C1 segment of cervical spinal cord (tissue), 14 donors: Measurements from ENCODE around the gene ZSWIM1.
"Not testable (repeated sequence)": the region's sequence is repeated elsewhere in the genome, so short reads cannot be mapped to it uniquely, and the experiment has no call there.

Source experiments
- DNase-seq, 14 donors: peaks; one replicate each; lab custom pipeline; 2025; lab: John Stamatoyannopoulos, UW

The ZSWIM1 gene

DNA sequence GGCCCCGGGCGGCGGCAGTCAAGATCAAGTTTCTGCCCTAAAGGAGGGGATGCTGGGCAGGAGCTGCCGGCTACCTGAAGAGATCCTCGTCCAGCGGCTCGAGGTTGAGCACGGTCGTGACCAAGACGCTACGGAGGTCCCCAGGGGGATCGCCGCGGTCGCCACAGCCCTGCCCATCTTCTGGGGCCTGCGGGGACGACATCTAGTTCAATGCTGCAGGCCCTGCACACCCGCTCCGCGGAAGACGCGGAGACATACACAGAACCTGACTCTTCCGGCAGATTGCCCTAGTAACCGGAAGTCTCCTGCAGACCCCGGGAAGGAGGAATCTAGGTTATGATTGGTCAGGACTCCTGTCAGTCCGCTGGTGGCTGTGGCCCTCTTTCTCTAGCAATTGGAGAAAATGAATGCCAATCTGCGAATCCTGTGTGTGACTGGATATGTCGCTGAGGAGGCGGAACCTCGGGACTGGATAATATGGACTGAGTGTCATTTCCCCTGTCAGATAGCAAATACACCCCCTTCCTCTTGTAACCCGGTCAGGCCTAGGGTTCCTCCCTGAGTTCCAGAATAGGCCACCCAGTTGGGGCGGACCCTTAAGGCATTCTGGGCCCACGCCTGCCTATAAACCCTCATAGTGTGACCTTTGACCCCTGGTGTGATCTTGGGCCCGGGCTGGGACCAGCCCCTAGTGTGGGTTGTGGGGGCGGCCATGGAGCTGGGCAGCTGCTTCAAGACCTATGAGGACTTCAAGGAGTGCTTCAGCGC lies 23.7 kb upstream of the ZSWIM1 start, which contains the start of the genes ACOT8 and ZSWIM3:
Gene ACOT8, minus strand, starts transcription at position 279 of the 768 bp plus-strand sequence. Its CDS starts 77 bp downstream, at position 202.
Gene ZSWIM3, plus strand, starts transcription at position 501 of the 768 bp plus-strand sequence. Its CDS starts 212 bp downstream, at position 713.
- DNase-seq: peak; percentile 17 to 99 (median 91)

GRCh38 chr20:45857882-45858216 lies 23.2 kb upstream of the ZSWIM1 start:
- peak in 1 of 14 donors; percentile 31 for DNase-seq

DNA sequence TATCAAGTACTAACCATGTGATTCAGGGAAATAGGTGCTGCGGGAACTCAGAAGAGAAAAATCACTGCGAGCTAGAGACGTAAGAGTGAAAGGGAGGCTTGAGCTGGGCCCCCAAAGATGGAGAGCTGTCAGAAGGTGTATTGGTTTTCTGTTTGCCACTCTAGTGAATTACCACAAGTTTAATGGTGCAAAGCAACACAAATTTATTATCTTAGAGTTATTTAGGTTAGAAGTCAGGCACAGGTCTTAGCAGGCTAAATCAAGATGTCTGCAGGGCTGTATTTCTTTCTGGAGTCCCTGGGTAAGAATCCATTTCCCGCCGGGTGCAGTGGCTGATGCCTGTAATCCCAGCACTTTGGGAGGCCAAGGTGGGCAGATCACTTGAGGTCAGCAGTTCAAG lies 21.1 kb upstream of the ZSWIM1 start:
- DNase-seq: no peak

- no peak for DNase-seq
Observed at GRCh38 chr20:45860560-45861220, 20.3 kb upstream of the ZSWIM1 start.

DNA sequence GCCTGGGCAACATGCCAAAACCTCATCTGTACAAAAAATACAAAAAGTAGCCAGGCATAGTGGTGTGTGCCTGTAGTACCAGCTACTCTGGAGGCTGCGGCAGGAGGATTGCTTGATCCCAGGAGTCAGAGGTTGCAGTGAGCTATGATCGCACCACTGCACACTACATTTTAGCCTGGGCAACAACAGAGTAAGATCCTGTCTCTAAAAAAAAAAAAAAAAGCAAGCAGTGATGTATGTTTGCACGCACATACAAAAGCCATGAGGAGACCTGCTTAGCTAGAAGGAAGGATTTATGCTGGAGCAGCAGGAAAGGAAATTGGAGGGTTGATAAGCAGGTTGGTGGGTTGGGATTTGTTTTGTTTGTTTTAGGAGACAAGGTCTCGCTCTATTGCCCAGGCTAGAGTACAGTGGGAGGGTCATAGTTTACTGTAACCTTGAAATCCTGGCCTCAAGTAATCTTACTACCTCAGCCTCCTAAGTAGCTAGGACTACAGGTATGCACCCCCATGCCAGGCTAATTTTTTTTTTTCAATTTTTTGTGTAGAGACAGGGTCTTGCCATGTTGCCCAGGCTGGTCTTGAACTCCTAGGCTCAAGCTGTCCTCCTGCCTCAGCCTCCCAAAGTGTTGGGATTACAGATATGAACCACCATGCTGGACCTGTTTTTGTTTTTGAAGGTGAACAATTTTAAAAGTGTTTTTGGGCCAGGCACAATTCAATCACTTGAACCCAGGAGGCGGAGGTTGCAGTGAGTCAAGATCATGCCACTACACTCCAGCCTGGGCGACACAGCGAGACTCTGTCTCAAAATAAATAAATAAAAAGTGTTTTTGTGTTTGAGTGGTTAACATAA lies 19.6 kb upstream of the ZSWIM1 start:
- DNase-seq: no peak

DNA sequence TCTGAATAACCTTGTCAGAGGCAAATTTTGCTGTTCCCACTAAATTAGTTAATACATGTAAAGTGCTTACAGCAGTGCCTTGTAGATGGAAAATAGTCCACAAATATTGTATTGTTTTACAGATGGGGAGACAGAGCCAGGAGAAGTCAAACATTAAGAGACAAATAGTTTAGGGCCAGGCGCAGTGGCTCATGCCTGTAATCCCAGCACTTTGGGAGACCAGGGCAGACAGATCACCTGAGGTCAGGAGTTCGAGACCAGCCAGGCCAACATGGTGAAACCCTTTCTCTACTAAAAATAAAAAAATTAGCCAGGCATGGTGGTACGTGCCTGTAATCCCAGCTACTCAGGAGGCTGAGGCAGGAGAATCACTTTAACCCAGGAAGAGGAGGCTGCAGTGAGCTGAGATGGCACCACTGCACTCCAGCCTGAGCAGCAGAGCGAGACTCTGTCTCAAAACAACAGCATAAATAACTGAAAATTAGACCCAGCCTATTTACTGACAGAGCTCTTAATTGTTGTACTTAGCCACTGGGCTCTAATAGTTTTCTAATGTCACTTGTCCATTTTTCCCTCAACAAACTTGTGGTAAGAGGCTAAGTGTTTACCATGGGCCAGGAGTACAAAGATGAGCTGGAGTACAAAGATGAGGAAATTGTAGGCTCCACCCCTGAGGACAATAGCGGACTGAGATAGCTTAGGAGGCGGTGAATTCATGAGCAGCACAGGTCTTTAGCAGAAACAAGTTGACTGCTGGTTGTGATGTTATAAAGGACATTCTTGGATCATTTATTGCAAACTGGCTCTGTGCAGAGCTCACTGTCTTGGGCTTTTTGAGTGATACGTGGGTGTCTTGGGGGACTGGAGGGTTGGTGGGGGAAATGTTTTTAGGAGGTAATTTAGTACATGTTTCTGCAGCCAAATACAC lies 17.2 kb upstream of the ZSWIM1 start:
- no peak for DNase-seq

DNA sequence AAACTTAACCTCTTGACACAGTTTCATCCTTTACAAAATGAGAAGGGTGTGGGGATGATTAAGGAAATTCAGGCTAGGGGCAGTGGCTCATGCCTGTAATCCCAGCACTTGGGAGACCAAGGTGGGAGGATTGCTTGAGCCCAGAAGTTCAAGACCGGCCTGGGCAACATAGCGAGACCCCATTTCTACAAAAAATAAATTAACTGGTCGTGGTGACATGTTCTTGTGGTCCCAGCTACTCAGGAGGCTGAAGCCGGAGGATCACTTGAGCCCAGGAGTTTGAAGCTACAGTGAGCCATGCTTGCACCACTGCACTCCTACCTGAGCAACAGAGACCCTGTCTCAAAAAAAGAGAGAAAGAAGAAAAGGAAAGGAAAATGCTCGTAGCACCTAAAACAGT lies 14.6 kb upstream of the ZSWIM1 start:
- no peak for DNase-seq

DNA sequence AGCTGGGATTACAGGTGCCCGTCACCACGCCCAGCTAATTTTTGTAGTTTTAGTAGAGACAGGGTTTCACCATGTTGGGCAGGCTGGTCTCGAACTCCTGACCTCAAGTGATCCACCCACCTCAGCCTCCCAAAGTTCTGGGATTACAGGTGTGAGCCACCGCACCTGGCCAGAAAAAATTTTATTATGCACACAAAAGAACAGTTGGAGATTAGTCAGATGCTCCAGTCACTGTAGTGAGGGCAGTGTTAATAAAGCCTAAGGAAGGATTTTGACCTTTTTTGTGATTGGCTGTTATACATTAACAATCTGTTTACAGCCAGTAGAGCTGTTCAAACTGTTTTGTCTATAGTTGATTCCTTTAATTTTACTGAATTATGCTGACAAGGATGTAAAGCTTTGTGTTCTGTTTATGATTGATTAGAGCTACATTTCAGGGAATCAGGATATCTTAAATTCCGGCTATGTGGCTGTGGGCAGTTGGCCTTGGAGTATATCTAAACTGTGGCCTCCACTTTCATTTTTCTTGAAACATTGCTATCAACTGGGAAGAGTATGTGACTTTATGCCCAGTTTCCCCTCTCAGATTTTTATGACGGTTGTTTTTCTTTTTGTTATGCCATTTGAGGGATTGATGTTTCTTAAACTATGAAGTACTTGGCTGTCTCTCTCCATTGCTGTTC lies 13.8 kb upstream of the ZSWIM1 start:
- no peak for DNase-seq

DNA sequence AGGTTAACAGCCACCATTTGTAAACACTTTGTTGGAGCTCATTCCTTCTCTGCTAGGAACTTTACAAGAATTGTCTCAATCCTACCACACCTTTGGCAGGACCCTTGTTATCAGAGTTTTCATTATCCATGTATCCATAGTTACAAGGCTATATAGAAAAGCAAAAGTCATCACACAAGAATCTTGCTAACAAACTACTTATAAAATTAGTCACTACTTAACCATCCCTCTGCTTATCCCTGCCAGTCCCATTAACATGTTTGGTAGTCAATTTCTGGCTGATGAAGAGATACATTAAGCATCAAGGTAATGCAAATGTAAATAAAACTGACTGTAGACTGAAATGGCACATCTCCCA lies 13.2 kb upstream of the ZSWIM1 start:
- DNase-seq: no peak

DNA sequence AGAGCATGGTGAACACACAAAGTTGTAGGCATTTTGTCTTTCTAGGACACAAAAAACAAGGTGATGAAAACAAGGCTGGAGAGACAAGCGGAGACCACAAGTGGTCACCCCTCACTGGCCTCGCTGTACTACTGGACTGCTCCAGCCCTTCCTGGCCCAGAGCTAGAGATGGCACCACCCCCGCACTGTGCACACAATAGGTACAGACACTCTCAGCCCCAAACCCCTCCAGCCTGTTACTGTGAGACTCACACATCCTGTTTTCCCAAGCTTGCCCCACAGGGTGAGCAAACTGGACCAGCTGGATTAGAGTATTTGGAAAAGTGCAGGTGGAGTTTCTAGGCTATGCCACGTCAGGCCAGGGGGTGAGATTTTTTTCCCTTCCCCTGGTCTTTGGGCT lies 8.4 kb upstream of the ZSWIM1 start:
- DNase-seq: no peak

- DNase-seq: no peak
Observed at GRCh38 chr20:45873409-45874103, 7.5 kb upstream of the ZSWIM1 start.

DNA sequence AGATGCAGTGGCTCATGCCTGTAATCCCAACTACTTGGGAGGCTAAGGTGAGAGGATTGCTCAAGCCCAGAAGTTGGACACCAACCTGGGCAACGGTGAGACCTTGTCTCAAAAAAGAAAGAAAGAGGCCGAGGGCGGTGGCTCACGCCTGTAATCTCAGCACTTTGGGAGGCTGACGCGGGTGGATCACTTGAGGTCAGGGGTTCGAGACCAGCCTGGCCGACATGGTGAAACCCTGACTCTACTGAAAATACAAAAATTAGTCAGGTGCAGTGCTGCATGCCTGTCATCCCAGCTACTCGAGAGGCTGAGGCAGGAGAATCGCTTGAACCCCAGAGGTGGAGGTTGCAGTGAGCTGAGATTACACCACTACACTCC lies 6.9 kb upstream of the ZSWIM1 start:
- not testable (repeated sequence) for DNase-seq

- DNase-seq: no peak
Observed at GRCh38 chr20:45874576-45874975, 6.5 kb upstream of the ZSWIM1 start.

DNA sequence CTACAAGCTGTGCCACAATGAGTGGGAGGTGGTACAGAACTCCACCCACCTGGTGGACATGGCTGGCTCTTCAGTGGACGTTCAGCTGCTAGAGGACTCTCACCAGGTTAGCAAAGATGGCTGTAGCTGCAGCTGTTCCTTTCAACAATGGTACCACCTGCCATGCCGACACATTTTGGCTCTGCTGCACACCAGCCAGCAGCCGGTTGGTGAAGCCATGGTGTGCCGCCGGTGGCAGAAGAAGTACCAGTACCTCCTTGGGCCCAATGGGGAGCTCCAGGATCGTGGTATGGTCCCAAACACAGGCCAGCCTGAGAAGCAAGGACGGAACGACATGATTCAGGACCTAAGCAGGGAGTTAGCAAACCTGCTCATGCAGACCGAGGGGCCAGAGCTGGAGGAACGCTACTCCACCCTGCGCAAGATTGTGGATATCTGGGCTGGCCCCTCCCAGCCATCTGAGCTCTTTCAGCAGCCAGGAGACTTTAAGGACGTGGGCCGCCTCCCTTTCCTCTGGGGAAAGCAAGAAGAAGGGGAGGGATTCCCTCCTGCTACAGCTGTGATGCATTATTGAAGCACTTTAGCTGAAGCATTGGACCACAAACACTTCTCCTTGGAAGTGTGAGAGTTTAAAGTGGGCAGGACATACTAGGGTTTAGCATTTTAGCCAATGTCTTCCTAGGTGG lies 2.8 kb upstream of the ZSWIM1 start:
- no peak for DNase-seq

GRCh38 chr20:45882469-45883099 lies 1.6 kb downstream of the ZSWIM1 start:
- no peak for DNase-seq

DNA sequence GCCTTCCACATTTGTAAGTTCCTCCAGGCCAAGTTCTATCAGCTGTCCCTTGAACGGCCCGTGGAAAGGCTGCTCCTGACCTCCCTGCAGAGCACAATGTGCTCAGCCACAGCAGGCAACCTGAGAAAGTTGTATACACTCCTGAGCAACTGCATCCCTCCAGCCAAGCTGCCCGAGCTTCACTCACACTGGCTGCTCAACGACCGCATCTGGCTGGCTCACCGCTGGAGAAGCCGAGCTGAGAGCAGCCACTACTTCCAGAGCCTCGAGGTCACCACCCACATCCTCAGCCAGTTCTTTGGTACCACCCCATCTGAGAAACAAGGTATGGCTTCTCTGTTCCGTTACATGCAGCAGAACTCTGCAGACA lies 2.1 kb downstream of the ZSWIM1 start:
- no peak for DNase-seq

GRCh38 chr20:45886590-45887345 lies 5.7 kb downstream of the ZSWIM1 start:
- no peak for DNase-seq

DNA sequence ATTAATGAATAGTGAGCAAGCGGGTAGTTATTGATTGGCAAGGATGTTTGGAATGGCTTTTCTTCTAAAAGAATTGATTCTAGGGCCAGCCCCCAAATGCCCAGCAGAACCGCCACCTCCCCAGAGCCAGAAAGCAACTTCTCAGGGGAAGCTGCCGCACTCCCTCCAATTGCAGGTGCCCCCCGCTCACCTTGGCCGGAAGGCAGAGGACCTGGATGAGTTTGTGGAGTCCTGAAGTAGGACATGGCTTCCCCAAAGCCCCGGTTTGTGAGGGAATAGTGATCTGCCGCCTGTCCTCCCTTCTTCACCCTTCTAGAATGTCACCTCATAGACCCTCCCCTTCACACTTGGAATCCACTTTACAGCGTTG lies 6.3 kb downstream of the ZSWIM1 start, which contains the start of gene SPATA25:
Gene SPATA25, minus strand, starts transcription at position 277 of the 370 bp plus-strand sequence. Its CDS starts 32 bp downstream, at position 245.
- DNase-seq: no peak
